Measurements from ENCODE around the gene RASSF4.

Gene RASSF4

DNA sequence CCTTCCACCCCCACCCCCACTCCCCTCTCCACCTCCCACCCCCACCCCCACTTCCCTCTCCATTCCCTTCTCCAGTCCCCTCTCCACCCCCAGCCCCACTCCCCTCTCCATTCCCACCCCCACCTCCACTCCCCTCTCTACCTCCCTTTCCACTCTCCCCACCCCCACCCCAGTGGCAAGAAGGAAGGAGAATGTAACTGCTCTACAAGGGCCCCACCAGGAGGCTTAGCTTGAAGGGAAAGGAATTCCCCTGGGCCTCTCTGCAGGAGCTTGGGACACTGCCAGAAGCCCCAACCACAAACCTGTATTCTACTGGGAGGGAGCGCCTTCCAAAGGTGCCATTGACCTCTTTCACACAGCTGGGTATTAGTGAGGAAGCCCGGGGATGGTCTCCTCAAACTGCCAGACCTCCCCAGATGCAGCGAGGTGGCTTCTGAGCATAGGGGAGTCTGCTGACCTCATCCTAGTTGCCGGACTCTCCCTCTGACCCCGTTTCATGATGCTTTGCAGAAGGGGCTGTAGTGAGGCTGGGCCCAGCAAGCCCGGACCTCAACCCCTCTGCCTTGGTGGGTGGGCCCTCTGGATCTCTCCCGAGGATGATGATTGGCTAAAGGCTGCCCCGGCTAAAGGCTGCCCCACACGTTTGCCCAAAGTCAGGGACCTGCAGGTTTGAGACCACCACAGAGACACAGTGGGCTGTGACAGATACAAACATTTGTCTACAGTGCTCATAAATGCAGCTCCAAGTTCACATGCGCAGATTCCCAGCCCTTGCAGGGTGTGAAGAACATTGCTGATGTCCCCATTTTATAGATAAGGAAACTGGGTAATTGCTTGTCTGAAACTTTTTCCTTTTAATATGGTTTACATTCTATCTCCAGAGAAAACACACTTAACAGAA, 16.1 kb downstream of the RASSF4 start:
- TF ChIP-seq, protein P1, sequence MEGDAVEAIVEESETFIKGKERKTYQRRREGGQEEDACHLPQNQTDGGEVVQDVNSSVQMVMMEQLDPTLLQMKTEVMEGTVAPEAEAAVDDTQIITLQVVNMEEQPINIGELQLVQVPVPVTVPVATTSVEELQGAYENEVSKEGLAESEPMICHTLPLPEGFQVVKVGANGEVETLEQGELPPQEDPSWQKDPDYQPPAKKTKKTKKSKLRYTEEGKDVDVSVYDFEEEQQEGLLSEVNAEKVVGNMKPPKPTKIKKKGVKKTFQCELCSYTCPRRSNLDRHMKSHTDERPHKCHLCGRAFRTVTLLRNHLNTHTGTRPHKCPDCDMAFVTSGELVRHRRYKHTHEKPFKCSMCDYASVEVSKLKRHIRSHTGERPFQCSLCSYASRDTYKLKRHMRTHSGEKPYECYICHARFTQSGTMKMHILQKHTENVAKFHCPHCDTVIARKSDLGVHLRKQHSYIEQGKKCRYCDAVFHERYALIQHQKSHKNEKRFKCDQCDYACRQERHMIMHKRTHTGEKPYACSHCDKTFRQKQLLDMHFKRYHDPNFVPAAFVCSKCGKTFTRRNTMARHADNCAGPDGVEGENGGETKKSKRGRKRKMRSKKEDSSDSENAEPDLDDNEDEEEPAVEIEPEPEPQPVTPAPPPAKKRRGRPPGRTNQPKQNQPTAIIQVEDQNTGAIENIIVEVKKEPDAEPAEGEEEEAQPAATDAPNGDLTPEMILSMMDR (IDR thresholded peaks at IDR 0.05; ENCODE audit: low read depth, low read length, missing control alignments) = no peak
- no peak for DNase-seq (ENCODE audit: extremely low read depth, low read depth)
- H3K4me3 ChIP-seq (replicated peaks; ENCODE audit: low read depth, low read length) = no peak overlapping the region

DNA sequence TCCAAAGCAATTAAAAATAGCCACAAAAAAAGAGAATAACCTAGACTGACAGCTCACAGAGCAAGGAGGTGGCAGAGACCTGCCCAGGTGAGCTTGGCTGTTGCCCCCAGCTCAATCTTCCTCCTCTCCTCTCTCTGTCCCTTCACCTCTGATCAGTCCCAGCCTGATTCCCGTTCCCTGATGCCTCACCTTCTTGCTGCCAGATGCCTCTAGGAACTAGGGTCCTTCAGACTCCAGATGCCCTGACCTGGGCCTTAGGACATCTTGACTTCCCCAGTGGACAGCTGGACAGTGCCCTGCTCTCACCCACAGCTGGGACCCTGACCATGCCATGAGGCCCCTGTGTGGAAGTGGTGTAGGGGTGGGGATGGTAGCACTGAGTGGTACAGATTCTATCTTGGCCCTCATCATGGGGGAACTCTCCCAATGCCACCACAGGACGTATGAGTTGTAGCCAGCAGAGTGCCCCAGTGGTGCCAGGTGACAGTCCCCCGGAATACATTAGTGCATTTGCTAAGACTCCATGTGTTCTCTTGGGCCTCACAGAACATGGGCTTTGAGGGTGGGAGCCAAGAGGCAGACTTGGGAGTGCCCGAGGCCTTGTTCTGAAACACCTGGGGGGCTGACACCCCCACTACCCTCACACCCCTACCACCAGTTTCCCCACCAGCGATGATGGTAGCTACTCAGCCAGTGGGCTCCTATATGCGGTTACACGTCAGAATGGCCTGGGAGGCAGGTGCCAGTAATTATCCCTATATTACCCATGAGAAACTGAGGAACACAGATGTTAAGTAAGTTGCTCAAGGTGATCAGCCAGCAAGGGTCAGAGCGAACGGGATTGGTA, 17.0 kb downstream of the RASSF4 start:
- no peak for DNase-seq (ENCODE audit: extremely low read depth, low read depth)
- H3K4me3 ChIP-seq (replicated peaks; ENCODE audit: low read depth, low read length) = no peak overlapping the region
- TF ChIP-seq, protein P1 (IDR thresholded peaks at IDR 0.05; ENCODE audit: low read depth, low read length, missing control alignments) = no peak

GRCh38 chr10:44977287-44978212, 17.9 kb downstream of the RASSF4 start:
- DNase-seq (ENCODE audit: extremely low read depth, low read depth) = no peak
- TF ChIP-seq, protein P1 (IDR thresholded peaks at IDR 0.05; ENCODE audit: low read depth, low read length, missing control alignments) = no peak
- H3K4me3 ChIP-seq (replicated peaks; ENCODE audit: low read depth, low read length) = no peak overlapping the region

DNA sequence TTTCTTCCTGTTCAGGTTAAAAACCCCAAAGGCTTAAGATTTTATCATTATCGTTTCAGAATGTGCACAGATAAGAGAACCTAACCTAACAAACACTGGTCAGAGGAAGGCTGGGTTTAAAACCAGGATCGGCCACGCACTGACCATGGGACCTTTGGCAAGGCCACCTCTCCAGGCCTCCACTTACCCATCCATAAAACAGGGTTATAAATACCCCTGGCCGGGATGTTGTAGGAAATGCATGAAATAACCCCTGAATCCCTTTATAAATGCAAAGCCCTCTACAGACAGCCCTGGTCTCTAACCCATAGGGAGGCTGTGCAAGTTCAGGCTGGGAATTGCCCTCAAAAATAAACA, 18.6 kb downstream of the RASSF4 start:
- H3K4me3 ChIP-seq (replicated peaks; ENCODE audit: low read depth, low read length) = no peak overlapping the region
- TF ChIP-seq, protein P1 (IDR thresholded peaks at IDR 0.05; ENCODE audit: low read depth, low read length, missing control alignments) = no peak

DNA sequence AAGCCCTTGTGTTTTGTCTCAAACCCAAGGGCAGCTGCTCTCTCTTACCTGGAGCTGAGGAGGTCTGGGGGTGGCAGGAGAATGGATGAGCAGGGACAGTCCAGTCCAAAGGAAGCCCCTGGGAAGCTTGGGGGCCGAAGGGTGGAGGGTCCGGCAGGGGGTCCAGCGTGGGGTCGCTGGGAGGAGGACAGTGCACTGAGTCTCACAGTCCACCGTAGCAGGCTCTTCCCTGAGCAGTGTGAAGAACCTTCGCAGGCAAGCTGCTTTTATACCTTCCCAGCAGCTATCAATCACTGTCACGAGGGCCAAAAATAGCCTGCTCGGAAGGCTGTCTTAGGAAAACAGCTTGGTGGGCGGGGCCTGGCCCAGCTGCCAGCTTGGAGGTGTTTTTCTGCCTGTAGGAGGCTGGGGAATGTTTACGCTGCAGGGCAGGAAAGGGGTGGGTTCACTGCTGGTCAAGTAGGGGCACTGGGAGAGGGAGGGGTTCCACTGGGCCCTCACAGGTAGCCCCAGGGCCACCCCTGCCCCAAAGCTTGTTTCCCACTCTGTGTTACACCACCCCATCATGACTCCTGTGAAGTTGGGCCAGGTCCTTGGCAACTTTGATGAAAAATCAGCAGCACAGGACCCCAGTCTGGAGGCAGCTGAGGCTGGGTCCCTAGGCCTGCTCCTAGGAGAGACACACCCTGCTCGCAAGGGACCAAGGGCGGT, 19.1 kb downstream of the RASSF4 start, which contains the start of gene DEPP1:
TSS of gene DEPP1 (minus strand) at position 240 of the 711 bp plus-strand sequence. CDS start 779 bp downstream, outside the sequence.
- no peak for DNase-seq (ENCODE audit: extremely low read depth, low read depth)
- TF ChIP-seq, protein P1 (IDR thresholded peaks at IDR 0.05; ENCODE audit: low read depth, low read length, missing control alignments) = no peak
- H3K4me3 ChIP-seq (replicated peaks; ENCODE audit: low read depth, low read length) = no peak within 1 kb of the TSS

More for the DNA sequence above, 18.6 kb downstream of the RASSF4 start:
- no peak for DNase-seq (ENCODE audit: extremely low read depth, low read depth)

Data from HFF-Myc (cell line).